Measurements from ENCODE around the gene BDH1.

DNA sequence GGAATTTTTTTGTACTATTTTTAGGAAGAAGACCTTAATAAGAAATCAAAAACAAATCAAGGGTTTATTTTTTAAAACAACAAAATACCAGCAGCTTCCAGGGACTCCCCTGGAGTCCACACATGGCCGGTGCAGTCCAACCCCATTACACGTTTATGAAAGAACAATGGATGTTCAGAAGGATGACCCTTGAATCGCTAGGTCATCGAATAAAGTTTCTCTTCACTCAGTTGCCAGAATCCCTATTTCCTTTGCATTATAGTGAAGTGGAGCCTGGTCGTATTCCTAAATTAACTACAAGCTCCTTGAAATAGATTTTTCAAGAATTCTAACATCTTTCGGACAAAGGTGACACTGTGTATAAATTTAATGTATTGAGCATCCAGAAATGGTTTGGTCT lies 95.1 kb downstream of the BDH1 start:
- TF ChIP-seq, protein P1, sequence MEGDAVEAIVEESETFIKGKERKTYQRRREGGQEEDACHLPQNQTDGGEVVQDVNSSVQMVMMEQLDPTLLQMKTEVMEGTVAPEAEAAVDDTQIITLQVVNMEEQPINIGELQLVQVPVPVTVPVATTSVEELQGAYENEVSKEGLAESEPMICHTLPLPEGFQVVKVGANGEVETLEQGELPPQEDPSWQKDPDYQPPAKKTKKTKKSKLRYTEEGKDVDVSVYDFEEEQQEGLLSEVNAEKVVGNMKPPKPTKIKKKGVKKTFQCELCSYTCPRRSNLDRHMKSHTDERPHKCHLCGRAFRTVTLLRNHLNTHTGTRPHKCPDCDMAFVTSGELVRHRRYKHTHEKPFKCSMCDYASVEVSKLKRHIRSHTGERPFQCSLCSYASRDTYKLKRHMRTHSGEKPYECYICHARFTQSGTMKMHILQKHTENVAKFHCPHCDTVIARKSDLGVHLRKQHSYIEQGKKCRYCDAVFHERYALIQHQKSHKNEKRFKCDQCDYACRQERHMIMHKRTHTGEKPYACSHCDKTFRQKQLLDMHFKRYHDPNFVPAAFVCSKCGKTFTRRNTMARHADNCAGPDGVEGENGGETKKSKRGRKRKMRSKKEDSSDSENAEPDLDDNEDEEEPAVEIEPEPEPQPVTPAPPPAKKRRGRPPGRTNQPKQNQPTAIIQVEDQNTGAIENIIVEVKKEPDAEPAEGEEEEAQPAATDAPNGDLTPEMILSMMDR (IDR thresholded peaks at IDR 0.05; ENCODE audit: poor library complexity, severe bottlenecking): no peak
- TF ChIP-seq SMC3 (conservative IDR thresholded peaks at IDR 0.05; ENCODE audit: poor library complexity) (no peak), POLR2AphosphoS5 (IDR thresholded peaks at IDR 0.05) (no peak), REST (IDR thresholded peaks at IDR 0.05; ENCODE audit: borderline replicate concordance) (no peak), EP300 (conservative IDR thresholded peaks at IDR 0.05; ENCODE audit: poor library complexity, severe bottlenecking) (no peak), EZH2 (IDR thresholded peaks at IDR 0.05; ENCODE audit: borderline replicate concordance, insufficient read depth, low read length, poor library complexity, severe bottlenecking) (no peak), TAF1 (IDR thresholded peaks at IDR 0.05; ENCODE audit: low read depth) (no peak), RAD21 (conservative IDR thresholded peaks at IDR 0.05) (no peak)
